ENCODE measurements around the gene HMGCS1. TPM values are rescaled to one million over a fixed set of nuclear protein-coding genes. Genes with fewer than 3 reads are reported as not detected.
"Not testable (repeated sequence)": the region's sequence is repeated elsewhere in the genome, so short reads cannot be mapped to it uniquely, and the experiment has no call there.

Gene HMGCS1
- total RNA-seq, 2 experiments from 2014 or later, result 105 TPM

DNA sequence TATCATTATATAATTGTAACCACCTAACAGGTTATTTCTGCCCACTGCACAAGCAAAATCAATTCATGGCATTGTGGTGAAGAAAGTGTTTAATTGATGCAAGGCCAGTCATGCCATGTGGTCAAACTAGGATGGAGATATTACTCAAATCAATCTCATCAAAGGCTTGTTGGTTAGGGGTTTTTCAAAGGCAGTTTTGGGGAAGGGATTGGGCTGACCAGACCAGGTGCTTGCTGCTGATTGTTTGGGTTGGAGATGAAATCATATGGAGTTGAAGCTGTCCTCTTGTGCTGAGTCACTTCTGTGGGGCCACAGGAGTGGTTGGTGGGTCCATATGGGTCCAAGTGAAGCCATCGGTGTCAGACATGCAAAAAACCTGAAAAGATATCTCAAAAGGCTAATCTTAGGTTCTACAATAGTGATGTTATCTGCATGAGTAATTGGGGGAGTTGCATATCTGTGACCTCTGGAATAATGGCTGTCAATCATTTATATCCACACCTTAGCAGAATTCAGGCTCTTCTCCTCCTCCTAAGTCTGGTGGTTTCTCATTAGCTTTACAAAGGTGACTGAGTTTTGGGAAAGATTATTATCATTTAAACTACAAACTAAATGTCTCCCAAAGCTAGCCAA is 44.9 kb downstream of the HMGCS1 start:
- Mint-ChIP-seq H3K4me1 (ENCODE audit: low read depth) (peaks cover 2% of the 10 kb centered on the region), H3K27ac (no peak overlapping the region), H3K27me3 (ENCODE audit: low read depth) (peaks cover 38% of the 10 kb centered on the region), H3K9me3 (peaks cover 3% of the 10 kb centered on the region), H3K4me3 (no peak overlapping the region), H3K36me3 (ENCODE audit: low read depth) (no peaks in the 10 kb centered on the region)
- intact Hi-C loops (cut with micrococcal nuclease), result no loop called here
- no peak for DNase-seq
- CTCF ChIA-PET, result interaction anchor here (0.6 kb wide), 2 partner anchors 32 to 78 kb away, joined by 3 to 5 read pairs; no protein-coding TSS in a partner anchor

DNA sequence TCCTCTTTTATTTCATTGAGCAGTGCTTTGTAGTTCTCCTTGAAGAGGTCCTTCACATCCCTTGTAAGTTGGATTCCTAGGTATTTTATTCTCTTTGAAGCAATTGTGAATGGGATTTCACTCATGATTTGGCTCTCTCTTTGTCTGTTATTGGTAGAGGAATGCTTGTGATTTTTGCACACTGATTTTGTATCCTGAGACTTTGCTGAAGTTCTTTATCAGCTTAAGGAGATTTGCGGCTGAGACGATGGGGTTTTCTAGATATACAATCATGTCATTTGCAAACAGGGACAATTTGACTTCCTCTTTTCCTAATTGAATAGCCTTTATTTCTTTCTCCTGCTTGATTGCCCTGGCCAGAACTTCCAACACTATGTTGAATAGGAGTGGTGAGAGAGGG is 50.9 kb downstream of the HMGCS1 start:
- intact Hi-C loops (cut with micrococcal nuclease); H3K27ac Mint-ChIP-seq; H3K9me3 Mint-ChIP-seq; CTCF ChIA-PET; DNase-seq; H3K36me3 Mint-ChIP-seq (ENCODE audit: low read depth); H3K4me3 Mint-ChIP-seq; H3K4me1 Mint-ChIP-seq (ENCODE audit: low read depth): not testable (repeated sequence)
- peaks cover 42% of the 10 kb centered on the region for H3K27me3 Mint-ChIP-seq (ENCODE audit: low read depth)

DNA sequence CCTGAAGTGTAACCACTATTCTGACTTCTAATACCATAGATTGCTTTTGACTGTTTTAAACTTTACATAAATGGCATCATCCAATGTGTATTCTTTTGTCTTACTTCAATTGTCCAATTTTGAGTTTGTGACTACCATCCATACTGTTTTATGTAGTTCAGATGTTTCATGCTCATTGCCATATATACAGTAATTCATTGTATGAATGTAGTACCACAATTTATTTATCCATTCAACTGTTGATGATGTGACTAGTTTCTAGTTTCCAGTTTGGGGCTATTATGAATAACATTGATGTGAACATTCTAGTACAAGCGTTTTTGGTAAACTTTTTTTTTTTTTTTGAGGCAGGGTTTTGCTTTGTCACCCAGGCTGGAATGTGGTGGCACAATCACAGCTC is 55.1 kb downstream of the HMGCS1 start:
- H3K4me1 Mint-ChIP-seq (ENCODE audit: low read depth), result no peaks in the 10 kb centered on the region
- no peaks in the 10 kb centered on the region for H3K36me3 Mint-ChIP-seq (ENCODE audit: low read depth)
- H3K4me3 Mint-ChIP-seq, result no peak overlapping the region
- no peak overlapping the region for H3K27ac Mint-ChIP-seq
- no peak for DNase-seq
- CTCF ChIA-PET, result no interaction called here
- peaks cover 27% of the 10 kb centered on the region for H3K27me3 Mint-ChIP-seq (ENCODE audit: low read depth)
- intact Hi-C loops (cut with micrococcal nuclease), result no loop called here
- peaks cover 3% of the 10 kb centered on the region for H3K9me3 Mint-ChIP-seq

DNA sequence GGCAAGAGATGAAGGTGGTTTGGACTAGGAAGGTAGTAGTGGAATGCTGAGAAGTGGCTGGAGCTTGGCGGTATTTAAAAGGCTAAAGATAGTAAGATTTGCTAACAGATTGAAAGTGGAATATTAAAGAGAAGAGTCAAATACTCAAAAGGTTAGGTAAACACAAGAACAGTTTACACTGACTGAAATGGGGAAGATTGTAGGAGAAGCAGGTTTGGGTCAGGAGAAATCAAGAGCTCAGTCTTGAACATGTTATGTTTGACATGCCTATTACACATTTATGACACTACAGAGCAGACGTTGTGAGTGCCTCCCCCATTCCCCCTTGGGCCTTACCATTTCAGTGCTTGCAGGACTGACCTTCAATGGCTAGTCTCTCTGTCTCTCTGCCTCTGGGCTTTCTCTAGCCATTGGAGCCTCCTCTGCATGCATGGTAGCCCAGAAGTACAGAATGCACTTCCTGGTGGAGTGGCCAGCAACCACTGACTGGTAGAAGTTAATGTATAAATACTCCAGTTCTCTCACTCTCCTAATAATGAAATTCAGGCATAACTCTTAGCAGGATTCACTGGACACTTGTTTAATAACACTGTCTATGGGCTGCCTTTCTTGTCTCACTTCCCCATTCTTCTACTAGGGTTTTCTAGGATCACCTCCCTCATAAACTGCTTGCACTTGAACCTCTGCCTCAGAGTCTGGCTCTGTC is 56.8 kb downstream of the HMGCS1 start:
- CTCF ChIA-PET, result no interaction called here
- Mint-ChIP-seq H3K9me3 (no peaks in the 10 kb centered on the region), H3K4me3 (no peak overlapping the region), H3K4me1 (ENCODE audit: low read depth) (no peaks in the 10 kb centered on the region), H3K27me3 (ENCODE audit: low read depth) (peaks cover 18% of the 10 kb centered on the region), H3K36me3 (ENCODE audit: low read depth) (no peaks in the 10 kb centered on the region), H3K27ac (no peak overlapping the region)
- DNase-seq, result no peak
- intact Hi-C loops (cut with micrococcal nuclease), result no loop called here

DNA sequence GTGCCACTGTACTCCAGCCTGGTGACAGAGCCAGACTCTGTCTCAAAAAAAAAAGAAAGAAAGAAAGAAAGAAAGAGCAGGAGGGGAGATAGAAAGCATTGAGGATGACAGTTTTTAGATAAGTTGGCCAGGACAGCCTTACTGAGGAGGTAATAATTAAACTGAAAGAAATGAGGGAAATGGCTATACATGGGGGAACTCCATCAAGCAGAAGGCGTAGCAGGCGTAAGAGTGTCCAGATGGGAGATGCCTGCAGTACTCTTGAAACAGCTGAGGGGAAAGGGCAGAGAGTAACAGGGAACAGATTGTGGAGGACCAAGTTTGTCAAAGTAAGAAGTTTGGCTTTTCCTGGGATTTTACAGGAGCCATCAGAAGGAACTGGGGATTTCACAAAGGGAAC is 57.5 kb downstream of the HMGCS1 start:
- H3K36me3 Mint-ChIP-seq (ENCODE audit: low read depth), result no peaks in the 10 kb centered on the region
- peaks cover 15% of the 10 kb centered on the region for H3K27me3 Mint-ChIP-seq (ENCODE audit: low read depth)
- H3K9me3 Mint-ChIP-seq, result no peaks in the 10 kb centered on the region
- CTCF ChIA-PET, result no interaction called here
- H3K27ac Mint-ChIP-seq, result no peak overlapping the region
- no peaks in the 10 kb centered on the region for H3K4me1 Mint-ChIP-seq (ENCODE audit: low read depth)
- intact Hi-C loops (cut with micrococcal nuclease), result no loop called here
- H3K4me3 Mint-ChIP-seq, result no peak overlapping the region
- DNase-seq, result no peak

DNA sequence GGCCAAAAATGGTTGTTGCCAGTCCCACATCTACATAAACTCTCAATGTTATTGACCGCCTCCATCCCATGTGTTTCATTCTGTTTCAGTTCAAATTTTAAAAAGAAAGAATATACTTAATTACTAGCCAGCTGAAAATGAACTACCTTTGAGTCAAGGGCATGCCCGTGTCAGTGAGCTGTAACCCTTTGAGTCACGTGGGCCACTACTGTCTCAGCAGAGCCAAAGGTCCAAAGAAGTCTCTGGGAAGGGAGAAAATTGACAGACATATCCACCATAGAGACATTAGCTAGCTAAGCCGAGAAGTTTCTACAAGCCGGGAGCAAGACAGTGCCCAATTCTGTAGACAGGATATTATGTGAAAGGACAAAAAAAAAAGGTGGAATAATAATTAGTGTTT is 61.5 kb downstream of the HMGCS1 start:
- CTCF ChIA-PET, result interaction anchor here (0.5 kb wide), 1 partner anchor 54 kb away, joined by 3 read pairs; no protein-coding TSS in a partner anchor

DNA sequence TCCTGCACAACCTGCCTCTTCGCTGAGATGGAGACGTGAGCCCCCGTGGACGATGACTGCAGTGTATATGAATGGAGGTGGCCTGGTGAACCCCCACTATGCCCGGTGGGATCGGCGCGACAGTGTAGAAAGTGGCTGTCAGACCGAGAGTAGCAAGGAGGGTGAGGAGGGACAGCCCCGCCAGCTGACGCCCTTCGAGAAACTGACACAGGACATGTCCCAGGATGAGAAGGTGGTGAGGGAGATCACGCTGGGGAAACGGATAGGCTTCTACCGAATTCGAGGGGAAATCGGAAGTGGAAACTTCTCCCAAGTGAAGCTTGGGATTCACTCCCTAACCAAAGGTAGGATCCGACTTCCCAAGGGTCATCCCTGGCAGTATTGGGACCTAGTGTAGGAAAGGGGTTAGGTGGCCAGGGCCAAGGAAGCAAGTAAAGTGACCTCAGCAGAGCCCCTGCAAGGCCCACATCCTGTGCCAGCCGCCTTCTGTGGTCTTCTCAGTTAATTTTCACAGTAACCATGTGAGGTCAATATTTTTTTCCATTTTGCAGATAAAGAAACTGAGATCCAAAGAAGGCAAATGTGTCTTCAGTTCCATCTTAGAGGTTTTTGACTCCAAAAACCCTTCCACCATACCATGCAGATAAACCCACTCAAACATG is 67.4 kb downstream of the HMGCS1 start:
- intact Hi-C loops (cut with micrococcal nuclease), result no loop called here
- no peak overlapping the region for H3K4me3 Mint-ChIP-seq
- CTCF ChIA-PET, result interaction anchor here (0.6 kb wide), 1 partner anchor 76 kb away, joined by 3 read pairs; no protein-coding TSS in a partner anchor

More for the DNA sequence above, 61.5 kb downstream of the HMGCS1 start:
- Mint-ChIP-seq H3K4me3 (no peak overlapping the region), H3K36me3 (ENCODE audit: low read depth) (no peaks in the 10 kb centered on the region), H3K9me3 (no peaks in the 10 kb centered on the region), H3K4me1 (ENCODE audit: low read depth) (no peaks in the 10 kb centered on the region), H3K27ac (no peak overlapping the region), H3K27me3 (ENCODE audit: low read depth) (peaks cover 10% of the 10 kb centered on the region)
- intact Hi-C loops (cut with micrococcal nuclease), result no loop called here
- no peak for DNase-seq

DNA sequence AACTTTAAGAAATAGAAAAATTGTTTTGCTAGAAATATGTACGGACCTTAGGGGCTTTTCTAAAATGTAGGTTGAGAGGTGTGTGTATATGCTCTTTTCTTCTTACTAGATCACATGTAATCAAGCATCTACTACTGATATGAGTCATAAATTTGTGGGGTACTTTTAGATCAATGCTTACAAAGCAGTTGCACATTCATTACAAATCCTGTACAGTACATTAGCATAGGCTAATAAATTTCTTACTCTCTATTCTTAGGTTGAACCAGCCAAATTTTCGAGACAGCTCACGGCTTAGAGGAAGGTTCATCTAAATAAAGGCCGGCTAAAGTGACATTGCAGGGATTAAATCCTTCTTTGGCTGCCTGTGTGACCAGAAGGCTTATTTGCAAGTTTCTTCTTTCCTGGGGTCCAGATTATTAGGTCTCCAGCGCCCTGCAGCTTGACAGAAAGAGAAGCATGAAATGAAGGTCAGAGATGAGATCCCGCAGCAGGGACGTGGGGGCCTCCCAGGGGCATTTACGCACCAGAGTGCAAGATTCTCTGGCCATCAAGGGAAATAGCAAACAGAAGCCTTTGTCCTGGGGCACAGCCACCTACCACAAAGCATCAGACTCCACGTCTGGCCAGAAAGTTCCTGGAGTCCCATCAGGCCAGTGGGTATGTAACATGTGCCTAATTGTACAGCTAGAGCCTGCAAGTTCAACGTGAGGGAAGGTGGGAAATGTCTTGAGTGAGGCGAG is 68.2 kb downstream of the HMGCS1 start:
- CTCF ChIA-PET, result interaction anchor here (0.6 kb wide), 1 partner anchor 75 kb away, joined by 3 read pairs; no protein-coding TSS in a partner anchor
- Mint-ChIP-seq H3K4me1 (ENCODE audit: low read depth) (no peaks in the 10 kb centered on the region), H3K9me3 (no peaks in the 10 kb centered on the region), H3K4me3 (no peak overlapping the region), H3K36me3 (ENCODE audit: low read depth) (no peaks in the 10 kb centered on the region), H3K27ac (no peak overlapping the region), H3K27me3 (ENCODE audit: low read depth) (no peaks in the 10 kb centered on the region)
- no peak for DNase-seq
- intact Hi-C loops (cut with micrococcal nuclease), result no loop called here

More for the DNA sequence above, 67.4 kb downstream of the HMGCS1 start:
- no peaks in the 10 kb centered on the region for H3K36me3 Mint-ChIP-seq (ENCODE audit: low read depth)
- H3K27me3 Mint-ChIP-seq (ENCODE audit: low read depth), result no peaks in the 10 kb centered on the region
- no peak for DNase-seq
- no peaks in the 10 kb centered on the region for H3K4me1 Mint-ChIP-seq (ENCODE audit: low read depth)
- no peaks in the 10 kb centered on the region for H3K9me3 Mint-ChIP-seq
- H3K27ac Mint-ChIP-seq, result no peak overlapping the region

DNA sequence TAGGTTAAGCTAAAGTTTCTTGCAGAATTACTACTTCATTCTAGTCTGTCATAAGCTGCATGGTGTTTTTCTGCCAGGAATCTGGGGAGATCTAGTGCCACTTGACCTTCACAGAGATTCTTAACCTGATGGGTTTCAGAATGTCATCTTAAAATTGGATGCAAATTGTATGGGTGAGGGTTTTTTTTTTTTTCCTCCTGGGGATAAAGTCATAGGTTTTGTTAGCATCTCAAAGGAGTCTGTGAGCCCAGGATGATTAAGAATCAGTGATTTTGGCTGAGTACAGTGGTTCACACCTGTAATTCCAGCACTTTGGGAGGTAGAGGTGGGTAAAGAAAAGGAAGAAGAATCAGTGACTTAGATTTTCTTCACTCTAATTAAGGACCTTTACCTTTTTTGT is 69.9 kb downstream of the HMGCS1 start:
- Mint-ChIP-seq H3K4me1 (ENCODE audit: low read depth) (no peaks in the 10 kb centered on the region), H3K36me3 (ENCODE audit: low read depth) (no peaks in the 10 kb centered on the region), H3K27me3 (ENCODE audit: low read depth) (no peaks in the 10 kb centered on the region), H3K9me3 (no peaks in the 10 kb centered on the region), H3K27ac (no peak overlapping the region), H3K4me3 (no peak overlapping the region)
- DNase-seq, result no peak
- intact Hi-C loops (cut with micrococcal nuclease), result no loop called here
- CTCF ChIA-PET, result interaction anchor here (1.0 kb wide), 1 partner anchor 47 kb away, joined by 3 read pairs; no protein-coding TSS in a partner anchor

DNA sequence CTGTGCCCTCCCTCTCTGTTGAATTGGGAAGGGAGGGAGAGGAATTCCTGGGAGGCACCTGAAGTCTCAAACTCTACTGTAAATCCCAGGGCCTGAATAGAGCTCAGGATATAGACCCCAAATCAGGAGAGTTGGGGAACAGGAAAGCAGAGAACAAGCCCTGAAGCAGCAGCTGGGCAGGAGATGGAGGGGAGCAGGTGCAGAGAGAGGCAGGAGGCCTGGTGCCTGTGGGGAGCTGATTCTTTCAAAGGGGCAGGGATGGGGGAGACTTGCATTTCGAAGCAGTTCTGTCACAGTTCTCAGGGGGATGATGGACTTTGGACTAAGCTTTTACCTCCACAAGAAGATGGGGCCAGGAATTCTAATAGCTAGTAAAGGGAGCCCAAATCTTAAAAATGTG is 71.0 kb downstream of the HMGCS1 start:
- H3K36me3 Mint-ChIP-seq (ENCODE audit: low read depth), result no peaks in the 10 kb centered on the region
- no peaks in the 10 kb centered on the region for H3K9me3 Mint-ChIP-seq
- no peak overlapping the region for H3K27ac Mint-ChIP-seq
- no peaks in the 10 kb centered on the region for H3K4me1 Mint-ChIP-seq (ENCODE audit: low read depth)
- no peak for DNase-seq
- H3K27me3 Mint-ChIP-seq (ENCODE audit: low read depth), result no peaks in the 10 kb centered on the region
- H3K4me3 Mint-ChIP-seq, result no peak overlapping the region
- intact Hi-C loops (cut with micrococcal nuclease), result no loop called here
- CTCF ChIA-PET, result interaction anchor here (0.6 kb wide), 2 partner anchors 14 to 252 kb away, joined by 3 to 5 read pairs; no protein-coding TSS in a partner anchor

Data from activated naive CD4-positive, alpha-beta T cell treated with anti-CD3 and anti-CD28 coated beads for 36 hours (primary cell).